ENCODE results near the gene ARHGEF2. TPM values are rescaled to one million over a fixed set of nuclear protein-coding genes. Genes with fewer than 3 reads are reported as not detected.

The ARHGEF2 gene
- polyA plus RNA-seq, 1 of the 3 experiments (the other 2 are of a cell fraction) = 50.8 TPM

DNA sequence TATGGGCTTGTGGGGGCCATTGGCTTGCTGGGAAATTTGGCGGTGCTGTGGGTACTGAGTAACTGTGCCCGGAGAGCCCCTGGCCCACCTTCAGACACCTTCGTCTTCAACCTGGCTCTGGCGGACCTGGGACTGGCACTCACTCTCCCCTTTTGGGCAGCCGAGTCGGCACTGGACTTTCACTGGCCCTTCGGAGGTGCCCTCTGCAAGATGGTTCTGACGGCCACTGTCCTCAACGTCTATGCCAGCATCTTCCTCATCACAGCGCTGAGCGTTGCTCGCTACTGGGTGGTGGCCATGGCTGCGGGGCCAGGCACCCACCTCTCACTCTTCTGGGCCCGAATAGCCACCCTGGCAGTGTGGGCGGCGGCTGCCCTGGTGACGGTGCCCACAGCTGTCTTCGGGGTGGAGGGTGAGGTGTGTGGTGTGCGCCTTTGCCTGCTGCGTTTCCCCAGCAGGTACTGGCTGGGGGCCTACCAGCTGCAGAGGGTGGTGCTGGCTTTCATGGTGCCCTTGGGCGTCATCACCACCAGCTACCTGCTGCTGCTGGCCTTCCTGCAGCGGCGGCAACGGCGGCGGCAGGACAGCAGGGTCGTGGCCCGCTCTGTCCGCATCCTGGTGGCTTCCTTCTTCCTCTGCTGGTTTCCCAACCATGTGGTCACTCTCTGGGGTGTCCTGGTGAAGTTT lies 36.4 kb downstream of the ARHGEF2 start:
- WGBS (ENCODE audit: low lambda C conversion rate) = 92% methylated on average over 16 of the region's 29 CpGs
- Histone ChIP-seq H3K9me2 (no peaks in the 10 kb centered on the region), H4K20me1 (ENCODE audit: insufficient read depth) (no peaks in the 10 kb centered on the region), H3K9ac (no peak overlapping the region), H2AFZ (ENCODE audit: low read depth) (no peak overlapping the region), H3K27ac (ENCODE audit: low read depth in 2 of 2, low read length in 1 of 2) (peak overlapping the region in 1 of 2 experiments; percentile 71; a peak in 1 of 4 replicates), H3K4me3 (ENCODE audit: low read depth in 2 of 2, low read length in 1 of 2) (no peak overlapping the region), H3K4me1 (ENCODE audit: control insufficient read depth in 1 of 2, insufficient read depth in 2 of 2, low read depth in 1 of 2, low read length in 1 of 2) (peaks cover 17 to 23% of the 10 kb centered on the region in 2 experiments), H3K9me3 (no peaks in the 10 kb centered on the region), H3K79me2 (ENCODE audit: insufficient read depth) (no peaks in the 10 kb centered on the region), H3K27me3 (ENCODE audit: insufficient read depth) (no peaks in the 10 kb centered on the region), H3K36me3 (replicated peaks in 1 of 2; ENCODE audit: control insufficient read depth in 1 of 2, insufficient read depth in 2 of 2, low read length in 1 of 2) (peaks cover 9 to 13% of the 10 kb centered on the region in 2 experiments), H3F3A (replicated peaks; ENCODE audit: insufficient read depth) (peaks cover 52% of the 10 kb centered on the region), H3K4me2 (no peak overlapping the region)
- DNase-seq = no peak
- TF ChIP-seq POLR2AphosphoS5 (IDR thresholded peaks at IDR 0.05; ENCODE audit: low read depth, low read length) (0 out of 2 replicates have a peak, but pooled peaks have one; percentile 3), SIN3A (IDR thresholded peaks at IDR 0.05; ENCODE audit: borderline replicate concordance, low read depth, low read length) (no peak)
- ChIA-PET POLR2A (no interaction called here), CTCF (interaction anchor here (2.5 kb wide), 1 partner anchor 47 kb away, joined by 18 read pairs; no protein-coding TSS in a partner anchor)

DNA sequence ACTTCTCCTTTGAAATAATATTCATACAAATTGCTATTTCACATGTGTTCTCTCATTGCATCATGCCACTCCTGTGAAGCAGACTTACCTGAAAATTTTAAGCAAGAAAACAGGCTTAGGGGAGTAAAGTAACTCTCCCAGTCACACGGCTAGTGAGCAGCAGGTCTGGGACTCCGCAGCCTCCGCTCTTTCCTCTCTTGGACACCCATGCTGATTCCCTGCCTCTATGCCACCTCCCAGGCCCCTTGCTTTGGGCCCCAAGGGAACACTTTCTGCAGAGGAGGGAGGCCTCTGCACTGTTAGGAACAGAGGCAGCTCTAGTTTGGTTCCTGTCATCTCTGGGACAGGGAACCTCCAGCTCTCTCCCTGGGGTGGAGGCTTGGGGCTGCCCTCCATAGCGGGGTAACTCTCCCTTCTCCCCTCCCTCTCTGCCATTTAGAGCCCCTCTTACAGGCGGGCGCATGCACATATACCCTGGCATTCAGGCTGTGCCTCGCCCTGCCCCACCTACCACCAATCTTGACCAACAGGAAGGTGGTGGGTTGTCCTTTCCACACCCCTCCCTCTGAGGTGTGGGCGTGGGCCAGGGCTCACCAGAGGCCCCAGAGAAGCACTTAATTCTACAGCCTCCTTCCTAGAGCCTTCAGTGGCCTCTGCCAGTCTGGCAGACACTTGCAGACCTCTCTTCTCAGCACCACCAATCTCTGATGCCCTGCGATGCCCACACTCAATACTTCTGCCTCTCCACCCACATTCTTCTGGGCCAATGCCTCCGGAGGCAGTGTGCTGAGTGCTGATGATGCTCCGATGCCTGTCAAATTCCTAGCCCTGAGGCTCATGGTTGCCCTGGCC lies 37.1 kb downstream of the ARHGEF2 start, which contains the start of gene RXFP4:
Gene RXFP4 (plus strand): TSS at position 646 of the 852 bp plus-strand sequence. CDS start 72 bp downstream, at position 718.
- H3K9me2 ChIP-seq = no peaks in the 10 kb centered on the region
- ChIA-PET POLR2A (interaction anchor here (0.8 to 1.4 kb wide), 4 partner anchors 9 to 110 kb away, joined by 3 to 5 read pairs (median 4); no protein-coding TSS in a partner anchor), CTCF (interaction anchor here (1.0 to 5.2 kb wide), 7 partner anchors 14 to 125 kb away, joined by 3 to 83 read pairs (median 4); partner anchors contain the start of gene ARHGEF2)
- no peak for DNase-seq
- H3F3A ChIP-seq (replicated peaks; ENCODE audit: insufficient read depth) = peaks cover 50% of the 10 kb centered on the region
- H2AFZ ChIP-seq (ENCODE audit: low read depth) = peak within 1 kb of the TSS; percentile 67
- H3K4me3 ChIP-seq (ENCODE audit: low read depth in 2 of 2, low read length in 1 of 2) = no peak within 1 kb of the TSS
- peaks cover 1 to 5% of the 10 kb centered on the region in 2 experiments for H3K36me3 ChIP-seq (replicated peaks in 1 of 2; ENCODE audit: control insufficient read depth in 1 of 2, insufficient read depth in 2 of 2, low read length in 1 of 2)
- H3K9ac ChIP-seq = peak within 1 kb of the TSS; percentile 22; the same call in 1 of the 2 replicates
- peak within 1 kb of the TSS; percentile 71 to 84 for H3K27ac ChIP-seq (ENCODE audit: low read depth in 2 of 2, low read length in 1 of 2)
- 84% methylated on average over 8 of the region's 11 CpGs for WGBS (ENCODE audit: low lambda C conversion rate)
- peak within 1 kb of the TSS; percentile 34; the same call in 1 of the 2 replicates for H3K4me2 ChIP-seq
- H3K27me3 ChIP-seq (ENCODE audit: insufficient read depth) = no peaks in the 10 kb centered on the region
- H3K4me1 ChIP-seq (ENCODE audit: control insufficient read depth in 1 of 2, insufficient read depth in 2 of 2, low read depth in 1 of 2, low read length in 1 of 2) = peaks cover 17 to 23% of the 10 kb centered on the region in 2 experiments
- H3K79me2 ChIP-seq (ENCODE audit: insufficient read depth) = no peaks in the 10 kb centered on the region
- H3K9me3 ChIP-seq = no peaks in the 10 kb centered on the region
- TF ChIP-seq POLR2AphosphoS5 (IDR thresholded peaks at IDR 0.05; ENCODE audit: low read depth, low read length) (peak; percentile 8; the same call in 1 of the 2 replicates), YY1 (IDR thresholded peaks at IDR 0.05; ENCODE audit: low read depth) (no peak)
- no peaks in the 10 kb centered on the region for H4K20me1 ChIP-seq (ENCODE audit: insufficient read depth)

DNA sequence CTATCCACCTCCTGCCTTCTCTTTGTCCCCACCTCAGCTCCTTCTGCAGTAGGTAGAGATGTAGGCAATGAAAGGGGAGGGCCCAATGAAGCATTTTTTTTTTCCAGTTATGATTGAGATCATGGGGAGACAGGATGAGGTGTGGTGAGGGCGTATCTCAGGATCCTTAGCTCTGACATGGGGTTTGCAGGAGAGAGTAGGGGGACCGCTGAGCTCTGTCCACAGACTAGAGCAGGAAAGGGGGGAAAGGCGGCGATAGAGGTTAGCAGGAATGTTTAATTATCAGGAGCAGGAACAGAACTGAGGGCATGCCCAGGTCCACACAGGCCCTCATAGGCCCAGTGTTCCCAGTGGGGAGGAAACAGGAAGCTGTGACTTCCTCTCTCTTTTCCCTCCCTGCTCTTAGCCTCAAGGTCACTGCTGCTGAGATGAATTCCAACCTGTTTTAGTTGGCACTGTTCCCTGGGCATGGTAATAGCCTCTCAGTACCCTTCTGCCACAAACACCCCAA lies 37.8 kb downstream of the ARHGEF2 start:
- Histone ChIP-seq H3K4me1 (ENCODE audit: control insufficient read depth in 1 of 2, insufficient read depth in 2 of 2, low read depth in 1 of 2, low read length in 1 of 2) (peaks cover 17 to 23% of the 10 kb centered on the region in 2 experiments), H3K4me2 (peak overlapping the region; percentile 34; the same call in 1 of the 2 replicates), H2AFZ (ENCODE audit: low read depth) (peak overlapping the region; percentile 67), H3K27me3 (ENCODE audit: insufficient read depth) (no peaks in the 10 kb centered on the region), H4K20me1 (ENCODE audit: insufficient read depth) (no peaks in the 10 kb centered on the region), H3K79me2 (ENCODE audit: insufficient read depth) (no peaks in the 10 kb centered on the region), H3K9me2 (no peaks in the 10 kb centered on the region), H3K9ac (peak overlapping the region; percentile 22; the same call in 1 of the 2 replicates), H3K9me3 (no peaks in the 10 kb centered on the region), H3K36me3 (replicated peaks in 1 of 2; ENCODE audit: control insufficient read depth in 1 of 2, insufficient read depth in 2 of 2, low read length in 1 of 2) (no peaks in the 10 kb centered on the region), H3K4me3 (ENCODE audit: low read depth in 2 of 2, low read length in 1 of 2) (no peak overlapping the region), H3F3A (replicated peaks; ENCODE audit: insufficient read depth) (peaks cover 48% of the 10 kb centered on the region), H3K27ac (ENCODE audit: low read depth in 2 of 2, low read length in 1 of 2) (peak overlapping the region; percentile 71 to 84)
- TF ChIP-seq TCF12 (IDR thresholded peaks at IDR 0.05) (peak; percentile 21; the same call in 1 of the 2 replicates), POLR2AphosphoS5 (IDR thresholded peaks at IDR 0.05; ENCODE audit: low read depth, low read length) (0 out of 2 replicates have a peak, but pooled peaks have one; percentile 25), FOSL2 (IDR thresholded peaks at IDR 0.05; ENCODE audit: borderline replicate concordance, low read depth) (no peak), MEF2A (IDR thresholded peaks at IDR 0.05; ENCODE audit: borderline replicate concordance, low read depth) (no peak), CHD2 (IDR thresholded peaks at IDR 0.05; ENCODE audit: low read length, partially characterized antibody) (no peak), EZH2phosphoT487 (IDR thresholded peaks at IDR 0.05; ENCODE audit: borderline replicate concordance, low read depth) (no peak), ELF1 (IDR thresholded peaks at IDR 0.05) (peak; percentile 42; the same call in 1 of the 2 replicates), NFIC (IDR thresholded peaks at IDR 0.05; ENCODE audit: borderline replicate concordance) (peak; percentile 64), GABPA (IDR thresholded peaks at IDR 0.05; ENCODE audit: low read depth) (peak; percentile 60)
- TF ChIP-seq, protein P1, sequence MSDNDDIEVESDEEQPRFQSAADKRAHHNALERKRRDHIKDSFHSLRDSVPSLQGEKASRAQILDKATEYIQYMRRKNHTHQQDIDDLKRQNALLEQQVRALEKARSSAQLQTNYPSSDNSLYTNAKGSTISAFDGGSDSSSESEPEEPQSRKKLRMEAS (IDR thresholded peaks at IDR 0.05; ENCODE audit: low read depth) = peak; percentile 46; the same call in 1 of the 2 replicates
- CTCF ChIA-PET = interaction anchor here (1.0 to 5.2 kb wide), 6 partner anchors 14 to 126 kb away, joined by 3 to 83 read pairs (median 4); partner anchors contain the start of gene ARHGEF2
- 74% methylated on average over 4 of the region's 4 CpGs for WGBS (ENCODE audit: low lambda C conversion rate)
- POLR2A ChIA-PET = interaction anchor here (0.8 to 1.4 kb wide), 4 partner anchors 8 to 111 kb away, joined by 3 to 5 read pairs (median 4); no protein-coding TSS in a partner anchor
- DNase-seq = peak; percentile 74

Measured in SK-N-SH (cell line).